8988T (cell line): Measurements from ENCODE around the gene CSTPP1.
"Not testable (repeated sequence)": the region's sequence is repeated elsewhere in the genome, so short reads cannot be mapped to it uniquely, and the experiment has no call there.

Experiments used
- DNase-seq: peaks from one replicate; pipeline ENCODE4 v3.0.0; 2011

Gene CSTPP1

GRCh38 chr11:47055534-47055933 is 119.0 kb downstream of the CSTPP1 start:
- no peak for DNase-seq

- DNase-seq = no peak
Measured at GRCh38 chr11:47056261-47056915, 119.8 kb downstream of the CSTPP1 start.

- DNase-seq = no peak
Measured at GRCh38 chr11:47057365-47057764, 120.8 kb downstream of the CSTPP1 start.

GRCh38 chr11:47060807-47061206 is 124.2 kb downstream of the CSTPP1 start:
- DNase-seq = no peak

DNA sequence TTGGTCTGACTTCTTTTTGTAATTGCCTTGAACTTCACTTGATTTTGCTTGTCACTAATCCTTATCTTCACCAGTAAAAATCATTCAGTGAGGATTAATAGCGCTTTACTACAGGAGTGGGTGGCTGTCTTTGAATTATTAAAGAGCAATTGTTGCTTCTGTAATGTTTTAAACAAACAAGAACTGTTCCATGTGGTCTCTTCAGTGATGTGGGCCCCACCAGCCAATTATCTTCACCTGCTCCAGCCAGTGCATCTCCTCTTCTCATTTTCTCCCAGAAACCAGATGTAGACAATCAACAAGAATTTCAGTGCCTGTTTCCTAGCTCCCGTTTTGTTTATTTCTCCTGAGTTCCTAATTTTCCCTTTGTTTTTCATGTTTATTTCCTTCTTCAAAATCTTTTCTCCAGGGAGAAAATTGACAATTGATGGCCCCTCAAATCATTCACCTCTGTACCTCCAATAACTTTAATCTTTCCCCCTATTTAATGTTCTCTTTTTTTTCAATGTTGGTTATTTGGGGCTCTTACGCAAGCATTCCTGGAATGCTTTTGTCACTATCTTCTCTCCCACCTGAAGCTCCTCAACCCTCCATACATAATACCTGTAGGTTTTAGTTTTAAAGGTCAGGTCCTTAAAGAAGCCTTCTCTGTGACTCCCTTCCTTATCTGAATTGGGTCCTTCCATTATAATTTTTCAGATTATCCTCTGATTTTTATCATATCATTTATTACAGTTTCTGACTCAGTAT is 125.0 kb downstream of the CSTPP1 start:
- no peak for DNase-seq

DNA sequence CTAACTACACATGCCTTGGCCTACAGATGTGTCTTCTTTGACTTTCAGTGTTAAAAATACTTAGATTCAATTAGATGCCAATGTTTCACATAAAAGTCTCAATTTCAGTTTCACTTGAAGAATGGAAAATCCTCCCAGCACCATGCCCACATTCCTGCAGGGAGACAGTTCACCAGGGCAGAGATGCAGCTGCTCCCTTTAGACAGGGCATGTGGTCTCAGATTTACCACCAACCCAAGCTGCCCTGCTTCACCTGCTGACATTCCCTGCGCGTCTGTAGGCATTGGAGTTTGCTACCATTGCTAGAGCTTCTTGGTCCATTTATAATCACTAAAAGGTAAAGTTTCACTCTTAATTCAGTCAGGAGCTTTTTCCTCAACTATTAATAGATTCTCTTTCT is 126.2 kb downstream of the CSTPP1 start:
- no peak for DNase-seq

DNA sequence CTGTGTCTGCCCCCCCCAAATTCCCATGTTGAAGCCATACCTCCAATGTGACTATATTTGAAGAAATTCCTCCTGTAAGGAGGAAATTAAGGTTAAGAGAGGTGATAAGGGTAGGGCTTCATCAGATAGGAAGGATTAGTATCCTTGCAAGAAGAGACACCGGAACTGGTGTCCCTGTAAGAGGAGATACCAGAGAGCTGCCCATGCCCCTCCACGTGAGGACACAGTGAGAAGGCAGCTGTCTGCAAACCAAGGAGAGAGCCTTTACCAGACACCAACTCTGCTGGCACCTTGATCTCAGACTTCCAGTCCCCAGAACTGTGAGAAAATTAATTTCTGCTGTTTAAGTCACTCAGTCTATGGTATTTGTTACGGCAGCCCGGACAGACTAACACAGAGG is 130.8 kb downstream of the CSTPP1 start:
- DNase-seq = no peak

GRCh38 chr11:47070769-47071168 is 134.2 kb downstream of the CSTPP1 start:
- no peak for DNase-seq

DNA sequence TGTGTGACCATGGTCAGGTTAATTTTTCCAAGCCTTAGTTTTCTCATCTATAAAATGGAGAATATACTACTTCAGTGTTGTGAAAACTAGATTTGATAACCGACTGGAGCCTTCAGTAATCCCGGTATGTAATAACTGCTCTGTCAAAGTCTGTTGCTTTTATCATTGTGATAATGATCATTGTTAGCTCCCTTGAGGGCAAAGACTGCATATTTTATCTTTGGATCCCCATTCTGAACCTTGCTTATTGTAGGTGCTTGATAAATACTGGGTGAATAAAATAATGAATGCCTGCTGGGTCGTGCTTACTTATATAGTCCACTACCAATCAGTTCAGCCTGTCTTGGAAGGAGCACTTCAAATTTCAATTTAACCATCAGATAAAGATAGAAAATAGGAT is 134.8 kb downstream of the CSTPP1 start:
- DNase-seq = no peak

GRCh38 chr11:47071791-47072261 is 135.3 kb downstream of the CSTPP1 start:
- no peak for DNase-seq

DNA sequence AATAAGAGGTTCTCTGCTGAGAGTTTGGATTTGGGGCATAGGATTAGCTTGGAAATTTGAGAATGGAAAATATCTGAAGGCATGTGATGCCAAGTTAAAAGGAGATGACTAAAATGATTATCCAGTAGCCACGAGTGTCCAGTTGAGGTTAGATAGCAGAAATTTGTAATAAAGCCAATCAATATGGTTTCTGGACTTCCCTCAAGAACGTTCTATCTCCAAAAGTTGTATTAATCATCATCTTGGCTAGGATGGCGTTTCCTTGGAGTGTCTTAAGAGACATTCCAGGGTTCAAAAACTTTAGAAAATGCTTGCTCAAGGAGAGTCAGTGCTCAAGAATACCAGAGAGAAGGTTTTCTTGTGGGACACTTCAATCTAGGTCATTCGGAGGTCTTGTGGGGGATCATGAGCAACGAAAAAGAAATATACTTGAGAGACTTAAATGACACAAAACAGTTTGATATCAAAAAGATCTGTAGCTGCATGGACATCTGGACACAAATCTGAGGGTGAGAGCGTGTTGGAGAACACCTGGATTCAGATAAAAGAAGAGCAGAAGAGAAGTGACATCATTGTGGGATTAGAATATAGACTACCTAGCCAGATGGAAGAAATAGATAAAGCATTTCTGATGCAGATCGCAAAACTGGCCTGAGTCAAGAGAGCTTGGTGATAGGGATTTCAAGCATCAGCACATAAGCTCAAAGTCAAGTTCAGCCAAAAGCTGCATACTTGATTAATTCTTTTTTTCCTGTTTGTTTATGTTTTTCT is 142.4 kb downstream of the CSTPP1 start:
- no peak for DNase-seq

GRCh38 chr11:47080775-47081174 is 144.2 kb downstream of the CSTPP1 start:
- not testable (repeated sequence) for DNase-seq

DNA sequence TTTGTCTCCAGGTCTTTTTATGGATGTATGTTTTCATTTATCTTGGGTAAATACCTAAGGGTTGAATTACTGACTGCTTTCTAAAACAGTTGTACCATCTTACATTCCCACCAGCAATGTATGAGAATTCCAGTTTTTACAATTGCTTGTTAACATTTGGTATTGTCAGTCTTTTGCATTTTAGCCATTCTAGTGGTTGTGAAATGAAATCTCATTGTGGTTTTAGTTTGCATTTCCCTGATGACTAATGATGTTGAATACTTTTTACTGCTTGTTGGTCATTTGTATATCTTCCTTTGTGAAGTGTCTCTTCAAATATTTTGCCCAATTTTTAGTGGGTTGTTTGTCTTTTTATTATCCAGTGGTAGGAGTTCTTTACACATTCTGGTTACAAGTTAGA is 147.4 kb downstream of the CSTPP1 start:
- no peak for DNase-seq

- DNase-seq = no peak
Measured at GRCh38 chr11:47087801-47088200, 151.2 kb downstream of the CSTPP1 start.

DNA sequence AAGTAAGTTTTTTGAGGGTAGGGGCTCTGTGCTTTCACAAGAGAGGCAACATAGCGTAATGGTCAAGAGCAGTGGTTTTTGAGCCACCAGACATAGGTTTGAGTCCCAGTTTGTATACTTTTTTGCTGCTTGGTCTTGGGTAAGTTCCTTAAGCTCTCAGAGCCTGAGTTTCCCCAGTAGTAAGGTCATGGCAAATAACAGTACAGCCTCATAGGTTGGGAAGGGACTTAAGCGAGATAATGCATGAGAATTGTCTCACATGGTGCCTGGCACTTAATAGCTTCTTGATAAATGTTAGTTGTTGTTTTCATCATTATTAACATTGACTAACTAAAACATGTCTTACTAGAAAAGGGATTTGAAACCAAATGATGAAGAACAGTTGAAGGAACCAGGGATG is 157.0 kb downstream of the CSTPP1 start:
- DNase-seq = no peak

- DNase-seq = not testable (repeated sequence)
Measured at GRCh38 chr11:47096871-47097270, 160.3 kb downstream of the CSTPP1 start.

DNA sequence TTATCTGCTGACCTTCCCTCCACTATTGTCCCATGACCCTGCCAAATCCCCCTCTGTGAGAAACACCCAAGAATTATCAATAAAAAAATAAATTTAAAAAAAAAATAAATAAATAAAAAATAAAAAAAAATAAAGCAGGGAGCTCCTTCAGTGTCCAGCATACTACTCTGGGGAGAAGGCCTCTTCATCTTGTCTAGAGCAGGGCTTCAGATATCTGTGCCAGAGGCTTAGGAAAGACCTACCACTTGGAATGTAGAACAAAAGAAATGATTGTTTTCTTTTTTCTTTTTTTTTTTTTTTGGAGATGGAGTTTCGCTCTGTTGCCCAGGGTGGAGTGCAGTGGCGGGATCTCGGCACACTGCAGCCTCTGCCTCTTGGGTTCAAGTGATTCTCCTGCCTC is 161.7 kb downstream of the CSTPP1 start:
- DNase-seq = not testable (repeated sequence)

GRCh38 chr11:47099214-47099917 is 162.8 kb downstream of the CSTPP1 start:
- no peak for DNase-seq

- no peak for DNase-seq
Measured at GRCh38 chr11:47099918-47100315, 163.4 kb downstream of the CSTPP1 start.

DNA sequence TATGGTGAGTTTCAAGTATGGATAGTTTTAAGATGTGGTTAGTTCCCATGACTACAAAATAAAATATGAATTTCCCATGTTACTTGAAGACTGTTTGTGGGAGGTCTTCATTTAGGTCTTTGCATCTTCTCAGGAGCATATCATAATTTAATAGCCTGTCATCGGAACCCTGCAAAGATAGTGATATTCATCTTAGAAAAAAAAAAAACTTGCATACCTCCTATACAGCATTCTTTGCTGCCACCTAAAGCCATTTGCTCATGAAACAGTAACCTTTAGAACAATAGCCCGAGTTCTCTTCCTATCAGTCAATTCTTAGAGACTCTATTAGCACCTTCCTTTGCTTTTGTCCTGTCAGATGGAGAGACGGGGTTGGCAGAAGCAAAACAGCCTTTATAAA is 164.8 kb downstream of the CSTPP1 start:
- DNase-seq = no peak

DNA sequence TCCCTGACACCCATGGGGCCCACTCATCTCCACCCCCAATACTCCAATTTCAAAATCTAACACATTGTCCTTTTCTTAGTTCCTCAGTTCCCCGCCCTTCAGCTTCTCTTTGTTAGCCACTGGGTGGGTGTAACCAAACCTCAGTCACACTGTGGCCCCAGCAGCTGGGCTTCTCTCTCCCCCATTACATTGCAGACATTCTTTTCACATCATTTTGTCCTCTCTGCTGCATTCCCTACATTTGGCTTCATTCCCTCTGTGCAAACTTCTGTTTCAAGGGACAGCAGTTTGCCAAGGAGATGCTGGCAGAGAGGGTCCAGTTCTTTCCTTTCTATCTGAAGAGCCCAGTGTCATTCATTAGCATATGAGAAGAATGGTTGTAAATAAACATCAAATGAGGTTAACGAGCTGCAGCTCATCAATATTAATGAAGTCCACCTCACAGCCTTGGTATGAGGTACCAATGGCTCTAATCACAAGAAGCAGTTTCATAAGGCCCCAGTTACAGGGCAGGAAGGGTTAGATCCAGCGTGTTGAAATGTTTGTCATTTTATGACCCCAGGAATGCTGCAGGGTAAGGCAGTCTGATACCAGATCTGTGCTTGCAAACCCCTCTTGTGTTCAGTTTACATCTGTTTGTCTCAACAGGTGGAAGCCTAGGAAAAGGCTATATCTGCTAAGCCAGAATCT is 167.8 kb downstream of the CSTPP1 start:
- no peak for DNase-seq

GRCh38 chr11:47105541-47105940 is 169.0 kb downstream of the CSTPP1 start:
- DNase-seq = no peak

DNA sequence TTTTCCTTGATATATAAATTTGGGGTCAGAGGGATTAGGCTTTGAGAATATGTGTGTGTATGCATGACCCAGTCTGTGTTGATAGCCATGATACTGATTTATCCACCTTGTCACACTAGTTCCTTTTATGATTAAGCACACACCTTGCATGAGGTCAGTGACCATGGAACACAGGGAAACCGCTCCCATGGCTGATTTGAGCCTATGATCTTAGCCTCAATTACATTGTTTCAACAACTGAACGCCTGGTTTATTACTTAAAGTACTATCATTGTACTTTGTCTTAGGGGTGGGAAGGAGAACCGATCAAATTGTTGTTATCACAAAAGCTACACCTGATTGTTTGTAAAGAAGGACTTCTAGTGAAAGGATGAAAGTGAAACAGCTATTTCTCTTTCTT is 169.4 kb downstream of the CSTPP1 start:
- no peak for DNase-seq
